Measurements from ENCODE around the gene DOCK1.

Gene DOCK1

DNA sequence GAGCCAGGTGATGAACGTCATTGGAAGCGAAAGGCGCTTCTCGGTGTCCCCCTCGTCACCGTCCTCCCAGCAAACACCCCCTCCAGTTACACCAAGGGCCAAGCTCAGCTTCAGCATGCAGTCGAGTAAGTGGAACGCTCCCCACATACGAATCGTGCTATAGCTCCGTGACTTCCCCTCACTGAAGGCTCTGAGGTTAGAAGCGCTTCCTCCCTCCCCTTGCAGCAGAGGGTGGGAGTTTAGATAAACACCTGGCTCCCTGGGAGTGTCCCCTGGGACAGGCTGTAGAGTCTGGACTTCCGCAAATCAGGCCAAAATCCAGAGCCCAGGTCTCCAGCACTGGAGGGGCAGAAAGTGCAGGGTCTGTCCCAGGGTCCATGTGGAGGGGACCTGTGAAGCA lies 538.9 kb downstream of the DOCK1 start:
- no peak for DNase-seq

DNA sequence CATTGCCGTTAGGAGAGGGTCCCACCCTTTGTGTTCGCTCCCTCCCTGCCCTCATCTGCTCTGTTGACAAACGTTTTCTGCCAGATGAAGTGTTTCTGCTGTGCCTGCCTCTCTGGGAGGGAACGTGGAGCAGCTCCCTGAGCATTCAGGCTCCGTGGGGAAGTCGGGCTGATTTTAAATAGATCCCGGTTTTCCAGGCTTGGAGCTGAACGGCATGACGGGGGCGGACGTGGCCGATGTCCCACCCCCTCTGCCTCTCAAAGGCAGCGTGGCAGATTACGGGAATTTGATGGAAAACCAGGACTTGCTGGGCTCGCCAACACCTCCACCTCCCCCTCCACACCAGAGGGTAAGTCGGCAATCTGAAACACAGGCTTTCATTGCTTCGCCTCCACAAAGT lies 542.0 kb downstream of the DOCK1 start:
- DNase-seq: no peak

DNA sequence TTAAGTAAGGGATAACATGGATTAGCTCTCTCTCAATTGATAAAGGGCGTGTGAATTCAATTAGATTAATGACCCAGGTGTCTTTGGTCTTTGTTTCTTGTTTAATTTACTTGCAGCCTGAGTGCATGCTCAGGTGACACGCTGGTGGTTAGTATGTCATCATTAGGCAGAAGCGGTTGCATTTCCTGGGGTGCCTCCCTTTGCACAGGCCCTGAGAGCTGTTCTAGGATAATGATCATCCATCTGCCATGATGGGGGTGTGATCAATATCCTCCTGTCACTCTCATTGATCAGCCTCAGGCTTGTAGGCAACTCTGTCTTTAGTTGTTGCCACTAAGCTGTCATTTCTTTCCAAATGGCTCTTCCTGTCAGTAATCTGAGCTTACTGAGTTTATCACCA lies 544.3 kb downstream of the DOCK1 start:
- no peak for DNase-seq

DNA sequence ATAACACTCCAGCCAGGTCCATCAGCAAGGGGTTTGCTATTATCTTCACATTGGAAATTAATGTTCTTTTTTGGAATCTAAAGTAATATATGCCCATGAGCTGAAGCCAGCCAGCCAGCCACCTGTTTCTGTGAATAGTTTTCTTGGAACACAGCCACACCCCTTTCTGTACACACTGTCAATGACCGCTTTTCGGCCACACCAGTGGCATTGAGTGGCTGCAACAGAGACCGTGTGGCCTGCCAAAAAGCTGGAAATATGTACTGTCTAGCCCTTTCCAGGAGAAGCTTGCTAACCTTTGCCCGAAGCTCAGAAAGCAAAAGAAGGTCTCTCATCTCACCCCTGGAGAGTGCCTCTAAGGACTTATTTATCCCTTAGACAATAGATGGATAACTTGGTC lies 545.4 kb downstream of the DOCK1 start:
- DNase-seq: no peak

GRCh38 chr10:127451628-127452027 lies 546.4 kb downstream of the DOCK1 start:
- no peak for DNase-seq

- no peak for DNase-seq
Measured at GRCh38 chr10:127452568-127452967, 547.3 kb downstream of the DOCK1 start.

- no peak for DNase-seq
Measured at GRCh38 chr10:127453706-127454105, 548.5 kb downstream of the DOCK1 start.

DNA sequence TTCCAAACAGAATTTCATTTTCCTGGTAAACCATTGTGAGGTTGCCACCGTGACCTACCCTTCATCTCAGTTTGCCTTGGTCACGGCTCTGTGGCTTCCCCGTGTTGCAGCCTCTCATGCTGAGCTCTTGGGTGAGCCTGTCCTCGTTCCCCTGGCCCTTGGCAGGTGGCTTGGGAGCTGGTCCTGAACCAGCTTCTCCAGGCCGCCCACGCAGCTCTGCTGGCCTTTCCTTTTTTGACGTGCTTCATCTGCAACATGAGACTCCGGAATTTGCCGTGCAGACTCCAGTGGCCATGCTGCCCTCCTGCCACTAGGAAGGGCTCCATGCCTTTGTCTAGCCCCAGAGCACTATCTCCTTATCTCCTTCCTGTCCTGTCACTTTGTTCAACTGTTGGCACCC lies 550.9 kb downstream of the DOCK1 start:
- no peak for DNase-seq

GRCh38 chr10:127458016-127458810 lies 553.0 kb downstream of the DOCK1 start:
- DNase-seq: no peak

- no peak for DNase-seq
Measured at GRCh38 chr10:127458829-127459228, 553.6 kb downstream of the DOCK1 start.

DNA sequence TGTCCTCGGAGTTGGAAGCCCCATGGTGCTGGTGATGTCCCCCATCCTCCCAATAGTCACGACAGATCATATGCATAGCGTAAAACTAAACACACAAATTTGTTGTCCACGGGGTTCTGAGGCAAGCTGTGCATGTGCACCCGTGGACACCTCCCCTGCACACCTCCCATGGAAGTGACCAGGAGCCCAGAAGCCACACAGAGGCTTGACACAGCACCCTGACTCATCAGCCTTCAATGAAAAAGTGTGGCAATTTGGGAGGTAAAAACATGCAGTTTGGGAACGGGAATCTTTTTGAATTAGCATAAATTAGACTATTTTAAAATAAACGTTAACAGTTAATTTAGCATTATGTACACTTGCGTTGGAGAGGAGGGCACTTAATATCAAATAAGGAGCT lies 554.7 kb downstream of the DOCK1 start:
- no peak for DNase-seq

GRCh38 chr10:127462643-127463295 lies 557.5 kb downstream of the DOCK1 start:
- DNase-seq: no peak

GRCh38 chr10:127463548-127463947 lies 558.3 kb downstream of the DOCK1 start:
- DNase-seq: no peak

DNA sequence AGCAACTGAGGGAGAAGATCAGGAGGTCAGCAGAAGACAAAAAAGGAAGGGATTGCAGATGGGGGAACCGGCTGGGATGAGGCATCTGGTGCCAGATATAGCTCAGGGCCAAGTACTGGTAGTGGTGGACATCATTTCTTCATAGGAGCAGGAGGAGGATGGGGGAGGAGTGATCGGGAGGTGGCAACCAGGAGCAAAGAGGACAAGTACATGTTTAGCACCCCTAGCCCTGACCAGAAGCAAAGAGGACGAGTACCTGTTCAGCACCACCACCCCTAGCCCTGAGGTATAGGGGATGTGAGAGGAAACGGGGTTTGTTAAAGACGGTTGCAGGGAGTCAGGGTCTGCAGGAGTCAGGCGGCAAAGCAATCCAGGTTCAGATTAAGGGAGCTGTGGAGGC lies 559.3 kb downstream of the DOCK1 start:
- DNase-seq: no peak

- DNase-seq: no peak
Measured at GRCh38 chr10:127467811-127468210, 562.6 kb downstream of the DOCK1 start.

- no peak for DNase-seq
Measured at GRCh38 chr10:127468632-127469031, 563.4 kb downstream of the DOCK1 start.

GRCh38 chr10:127470911-127471310 lies 565.7 kb downstream of the DOCK1 start:
- no peak for DNase-seq

GRCh38 chr10:127472976-127473375 lies 567.7 kb downstream of the DOCK1 start:
- DNase-seq: no peak

DNA sequence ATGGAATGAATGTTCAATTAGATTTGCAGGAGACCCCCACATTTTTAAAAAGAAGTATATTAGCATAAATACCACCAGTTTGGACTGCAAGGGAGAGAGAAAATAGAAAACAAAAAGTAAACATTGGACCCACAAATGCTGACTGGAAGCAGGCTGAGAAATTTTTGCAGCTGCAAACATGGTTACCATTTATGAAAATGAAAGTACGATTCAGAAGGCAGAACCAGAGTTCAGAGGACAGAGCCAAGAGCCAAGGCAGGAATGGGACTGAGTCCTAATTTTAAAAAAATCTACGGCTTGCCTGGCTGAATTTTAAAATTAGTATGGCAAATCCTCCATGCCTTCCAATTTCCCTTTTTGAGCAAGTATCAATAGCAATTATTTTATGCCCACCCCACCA lies 569.3 kb downstream of the DOCK1 start:
- DNase-seq: no peak

- DNase-seq: no peak
Measured at GRCh38 chr10:127485153-127485857, 580.1 kb downstream of the DOCK1 start.

DNA sequence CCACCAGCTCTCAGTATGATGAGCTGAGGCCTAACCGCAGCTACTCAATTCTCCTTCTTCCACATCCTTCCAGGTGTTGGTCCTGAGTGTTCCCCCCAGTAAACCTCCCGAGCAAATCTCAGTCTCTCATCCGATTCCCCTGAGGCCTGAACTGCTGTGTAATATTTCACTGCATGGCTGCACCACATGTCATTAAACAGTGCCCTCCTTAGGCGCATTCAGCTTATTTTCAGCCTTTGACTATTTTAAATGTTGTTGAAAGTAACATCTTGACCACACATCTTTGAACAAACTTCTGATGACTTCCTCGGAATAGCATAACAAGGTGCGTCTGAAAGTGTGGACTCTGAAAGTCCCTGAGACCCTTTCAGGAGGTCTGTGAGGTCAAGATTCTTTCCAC lies 581.1 kb downstream of the DOCK1 start:
- no peak for DNase-seq

DNA sequence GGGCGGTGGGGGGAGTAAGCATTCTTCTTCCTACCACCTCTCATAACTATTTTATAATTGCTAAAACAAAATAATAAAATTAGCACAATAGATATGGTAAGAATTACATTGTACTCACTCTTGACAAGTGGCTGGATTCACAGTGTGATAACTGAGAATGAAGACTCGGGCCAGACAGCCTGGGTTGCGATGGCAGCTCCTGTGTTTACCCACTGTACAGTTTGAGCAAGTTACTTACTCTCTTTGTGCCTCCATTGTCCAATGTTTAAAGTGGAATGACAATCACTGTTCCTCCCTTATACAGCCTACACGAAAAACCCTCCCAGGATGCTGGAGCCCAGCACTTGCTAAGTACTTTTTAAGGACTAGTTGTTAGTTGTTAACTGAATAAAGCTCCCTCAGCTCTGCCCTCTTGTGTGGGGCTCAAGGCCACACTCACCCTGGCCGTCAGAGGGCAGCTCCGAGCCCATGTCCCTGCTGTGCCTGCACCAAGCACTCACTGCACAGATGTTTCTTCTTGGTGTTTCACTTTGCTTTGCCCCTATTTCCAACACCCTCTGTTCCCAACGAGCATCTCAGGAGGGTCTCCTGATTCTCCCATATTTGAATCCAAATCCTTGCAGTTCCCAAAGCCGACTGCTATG lies 587.5 kb downstream of the DOCK1 start:
- DNase-seq: no peak

- DNase-seq: no peak
Measured at GRCh38 chr10:127496035-127496434, 590.8 kb downstream of the DOCK1 start.

DNA sequence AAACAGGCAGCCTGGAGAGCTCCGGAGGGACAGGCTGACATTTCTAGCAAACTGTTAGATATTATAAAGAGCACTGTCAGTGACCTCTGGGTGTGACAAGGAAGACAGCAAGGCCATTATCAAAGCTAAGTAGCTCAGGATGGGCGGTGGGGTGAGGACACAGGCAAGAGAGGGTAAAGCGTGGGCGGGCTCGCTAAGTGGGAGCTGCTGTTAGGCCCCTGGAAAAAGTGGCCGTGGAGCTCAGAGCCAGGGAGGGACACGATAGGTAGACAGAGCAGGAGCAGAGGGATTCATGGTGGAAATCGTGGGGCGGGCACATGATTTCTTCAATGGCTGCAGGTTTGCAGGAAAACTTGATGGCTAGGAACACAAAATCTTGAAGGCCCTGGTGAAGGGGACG lies 592.5 kb downstream of the DOCK1 start:
- DNase-seq: no peak

All from right forelimb (tissue), 1 donor.